Left forelimb (tissue), 1 donor: ENCODE measurements around the gene TRUB2.
"Not testable (repeated sequence)": the region's sequence is repeated elsewhere in the genome, so short reads cannot be mapped to it uniquely, and the experiment has no call there.

Experiments used
- DNase-seq: peaks from one replicate; pipeline ENCODE4 v3.0.0-alpha.2; 2018; ENCODE audit warnings: low spot score

Gene TRUB2

DNA sequence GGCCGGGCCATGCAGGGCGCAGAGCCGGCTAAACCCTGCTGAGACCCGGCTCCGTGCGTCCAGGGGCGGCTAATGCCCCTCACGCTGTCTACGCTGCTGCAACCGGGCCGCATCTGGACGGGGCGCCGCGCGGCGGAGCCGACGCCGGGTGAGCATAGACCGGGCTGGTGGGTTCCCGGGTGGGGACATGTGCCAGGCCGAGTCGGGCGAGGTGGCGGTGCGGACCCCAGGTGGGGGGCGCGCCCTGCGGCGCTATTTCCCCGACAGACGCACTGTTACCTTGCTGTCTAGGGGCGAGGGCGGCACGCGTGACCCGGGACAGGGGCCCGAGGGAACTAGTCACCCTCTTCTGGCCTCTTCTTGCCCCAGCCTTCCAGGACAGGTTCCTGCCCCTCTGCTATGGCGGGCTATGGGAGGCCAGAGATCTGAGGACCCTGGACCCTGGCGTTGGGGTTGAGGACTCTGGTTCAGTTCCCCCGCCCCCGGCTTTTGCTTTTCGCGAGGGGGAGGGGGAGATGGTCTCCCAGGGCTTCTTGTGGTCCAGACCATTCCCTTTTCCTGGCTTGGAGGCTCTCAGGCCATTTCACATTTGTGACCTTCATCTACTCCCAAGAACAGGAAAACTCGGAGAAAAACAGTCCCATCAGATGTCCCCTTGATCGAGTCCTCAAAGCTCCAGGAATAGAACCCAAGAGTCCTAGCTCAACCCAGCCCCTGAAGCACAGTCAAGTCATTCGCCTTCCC, 18.6 kb upstream of the TRUB2 start:
- DNase-seq, result no peak

DNA sequence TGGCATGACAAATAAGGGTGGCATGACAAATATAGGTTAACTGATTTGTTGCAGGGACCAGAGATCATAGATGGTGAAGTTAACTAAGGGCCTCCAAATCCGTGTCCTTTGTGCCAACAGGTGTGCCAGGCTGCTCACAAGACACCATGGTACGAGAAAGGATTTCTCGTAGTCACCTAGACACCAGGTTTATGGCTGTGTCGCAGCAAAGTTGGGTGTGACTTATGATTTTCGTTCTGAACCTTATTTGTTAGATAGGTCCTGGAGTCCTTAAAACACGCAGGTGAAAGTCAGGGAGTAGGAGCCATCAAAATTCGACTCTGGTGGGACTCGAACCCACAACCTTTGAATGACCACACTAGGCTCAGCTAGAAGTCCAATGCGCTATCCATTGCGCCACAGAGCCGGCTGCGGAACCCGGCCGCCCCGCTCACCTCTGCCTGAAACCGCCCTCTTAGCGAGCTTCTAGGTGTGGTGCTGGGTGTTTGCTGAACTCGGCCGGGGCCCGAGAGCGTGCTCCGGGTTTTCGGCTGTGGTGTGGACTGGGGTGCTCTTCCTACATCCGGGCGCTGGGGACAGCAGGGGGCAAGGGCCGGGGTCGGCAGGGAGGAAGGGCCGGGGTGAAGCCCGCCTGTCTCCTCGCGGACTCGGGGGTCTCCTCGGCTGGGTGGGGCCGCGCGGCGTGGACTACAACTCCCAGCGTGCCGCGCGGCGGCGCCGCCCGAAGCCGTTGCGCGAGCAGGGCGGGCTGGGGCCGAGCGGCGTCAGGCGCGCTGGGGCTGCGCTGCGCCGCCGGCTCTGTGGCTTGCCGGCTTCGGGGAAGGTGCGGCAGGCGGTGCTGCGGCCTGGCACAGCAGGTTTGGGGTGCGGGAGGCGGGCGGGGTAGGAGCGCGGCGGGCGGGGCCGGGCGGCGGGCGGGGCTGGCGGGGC, 17.8 kb upstream of the TRUB2 start, which contains the start of gene SLC27A4:
TSS of gene SLC27A4 (plus strand) at position 767 of the 930 bp plus-strand sequence. CDS start 2,606 bp downstream, outside the sequence.
- peak; percentile 83 for DNase-seq

DNA sequence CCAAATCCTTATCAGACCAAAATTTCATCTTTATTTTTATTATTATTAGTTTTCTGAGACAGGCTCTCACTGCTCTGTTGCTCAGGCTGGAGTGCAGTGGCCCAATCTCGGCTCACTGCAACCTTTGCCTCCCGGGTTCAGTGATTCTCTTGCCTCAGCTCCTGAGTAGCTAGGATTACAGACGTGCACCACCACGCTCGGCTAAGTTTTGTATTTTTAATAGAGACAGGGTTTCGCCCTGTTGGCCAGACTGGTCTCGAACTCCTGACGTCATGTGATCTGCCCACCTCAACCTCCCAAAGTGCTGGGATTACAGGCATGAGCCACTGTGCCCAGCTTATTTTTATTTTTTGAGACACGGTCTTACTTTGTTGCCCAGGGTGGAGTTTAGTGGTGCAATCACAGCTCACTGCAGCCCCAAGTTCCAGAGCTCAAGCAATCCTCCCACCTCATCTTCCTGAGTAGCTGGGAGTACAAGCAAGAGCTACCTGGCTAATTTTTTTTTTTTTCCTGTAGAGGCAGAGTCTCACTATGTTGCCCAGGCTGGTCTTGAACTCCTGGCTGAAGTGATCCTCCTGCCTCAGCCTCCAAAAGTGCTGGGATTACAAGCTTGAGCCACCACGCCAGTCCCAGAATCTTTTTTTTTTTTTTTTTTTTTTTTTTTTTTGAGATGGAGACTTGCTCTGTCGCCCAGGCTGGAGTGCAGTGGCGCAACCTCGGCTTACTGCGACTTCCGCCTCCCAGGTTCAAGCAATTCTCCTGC, 16.8 kb upstream of the TRUB2 start:
- not testable (repeated sequence) for DNase-seq

DNA sequence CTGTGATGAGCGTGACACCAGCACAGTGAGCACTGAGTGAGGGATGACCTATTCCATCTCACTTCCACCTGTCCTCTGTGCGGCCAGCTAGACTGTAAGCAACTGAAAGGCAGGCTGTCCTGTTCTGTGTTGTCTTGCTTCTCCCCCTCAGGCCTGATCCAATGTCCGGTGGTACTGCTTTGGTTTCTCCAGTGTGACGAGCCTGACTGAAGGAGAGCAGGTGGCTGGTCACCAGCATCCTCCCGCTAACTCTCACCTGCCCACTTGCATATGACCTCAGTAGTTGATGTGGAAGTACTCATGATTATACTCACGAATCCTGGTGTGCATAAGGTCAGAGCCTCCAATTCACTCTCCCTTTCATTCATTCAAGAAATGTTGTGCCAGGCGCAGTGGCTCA, 15.7 kb upstream of the TRUB2 start:
- DNase-seq, result no peak

DNA sequence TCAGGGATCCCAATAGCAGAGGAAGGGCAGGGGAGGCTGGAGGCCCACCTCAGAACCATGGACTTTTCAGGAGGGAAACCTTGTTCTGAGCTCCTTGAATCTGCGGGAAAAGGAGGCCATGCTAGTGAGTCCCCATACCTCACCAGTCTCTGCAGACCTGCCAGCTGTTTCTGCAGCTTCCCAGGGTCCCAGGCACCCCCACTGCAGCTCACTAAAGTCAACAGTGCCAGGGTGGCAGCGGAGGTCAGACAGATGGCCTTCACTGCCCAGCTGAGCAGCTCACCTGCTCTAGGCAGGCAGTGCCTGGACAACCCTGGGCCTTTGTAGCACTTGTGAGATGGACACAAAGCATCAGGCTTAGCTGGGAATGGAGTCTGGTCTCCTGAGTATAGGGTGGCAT, 13.7 kb upstream of the TRUB2 start:
- no peak for DNase-seq

DNA sequence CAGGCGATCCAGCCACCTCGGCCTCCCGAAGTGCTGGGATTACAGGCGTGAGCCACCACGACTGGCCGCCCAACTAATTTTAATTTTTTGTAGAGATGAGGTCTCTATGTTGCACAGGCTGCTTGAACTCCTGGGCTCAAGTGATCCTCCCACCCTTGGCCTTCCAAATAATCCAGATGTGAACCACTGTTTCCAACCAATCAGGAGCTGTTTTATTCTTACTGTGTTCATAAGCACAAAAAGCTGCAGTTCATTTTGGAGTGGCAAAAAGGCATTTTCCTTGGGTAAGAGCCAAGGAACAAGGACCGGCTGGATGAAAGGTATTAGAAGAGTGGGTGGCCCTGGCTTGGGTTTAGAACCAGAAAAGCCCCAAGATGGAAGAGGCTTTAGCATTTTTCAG, 12.9 kb upstream of the TRUB2 start:
- no peak for DNase-seq

DNA sequence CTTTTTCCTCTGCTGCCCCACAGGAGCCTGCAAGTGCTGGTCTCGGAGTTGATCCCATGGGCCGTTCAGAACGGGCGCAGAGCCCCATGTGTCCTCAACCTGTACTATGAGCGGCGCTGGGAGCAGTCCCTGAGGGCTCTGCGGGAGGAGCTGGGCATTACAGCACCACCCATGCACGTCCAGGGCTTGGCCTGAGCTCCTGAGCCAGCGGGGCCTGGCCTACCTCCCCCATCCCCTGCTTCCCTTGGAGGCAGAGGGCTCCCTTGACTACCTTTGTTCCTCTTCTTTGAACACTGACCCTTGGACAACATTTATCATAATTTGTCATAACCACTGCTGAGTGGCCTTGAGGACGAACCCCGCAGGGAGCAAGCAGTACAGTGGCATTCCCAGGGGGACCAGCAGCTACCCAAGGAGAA, 11.2 kb upstream of the TRUB2 start:
- DNase-seq, result no peak

DNA sequence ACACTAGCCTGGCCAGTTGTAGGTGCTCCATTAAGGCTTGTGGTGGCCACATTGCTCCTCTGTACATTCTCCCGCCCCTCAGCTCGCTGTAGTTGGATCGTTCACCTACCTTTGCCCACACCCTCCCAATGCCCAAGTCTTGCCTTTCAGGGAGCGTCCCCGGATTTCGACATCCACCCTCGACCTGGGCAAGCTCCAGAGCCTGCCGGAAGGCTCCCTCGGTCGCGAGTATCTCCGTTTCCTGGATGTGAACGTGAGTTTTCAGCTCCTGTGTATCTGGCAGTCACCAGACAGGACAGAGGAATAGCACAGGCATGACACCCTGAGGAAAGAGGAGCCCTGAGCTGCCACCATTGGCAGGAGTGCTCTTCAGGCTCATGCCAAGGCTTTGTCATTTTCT, 3.4 kb upstream of the TRUB2 start:
- DNase-seq, result no peak

DNA sequence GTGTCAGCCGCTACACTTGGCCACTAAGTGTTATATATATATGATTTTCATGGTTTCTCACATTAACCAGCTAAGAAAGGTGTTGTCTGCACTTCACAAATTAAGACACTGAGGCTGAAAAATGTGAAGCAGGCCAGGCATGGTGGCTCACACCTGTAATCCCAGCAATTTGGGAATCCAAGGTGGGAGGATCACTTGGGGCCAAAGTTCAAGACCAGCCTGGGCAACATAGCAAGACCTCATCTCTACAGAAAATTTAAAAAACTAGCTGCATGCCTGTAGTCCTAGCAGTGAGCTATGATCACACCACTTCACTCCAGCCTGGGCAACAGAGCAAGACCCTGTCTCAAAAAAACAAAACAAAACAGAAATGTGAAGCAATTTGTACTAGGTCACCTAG, 2.2 kb upstream of the TRUB2 start:
- DNase-seq, result no peak

DNA sequence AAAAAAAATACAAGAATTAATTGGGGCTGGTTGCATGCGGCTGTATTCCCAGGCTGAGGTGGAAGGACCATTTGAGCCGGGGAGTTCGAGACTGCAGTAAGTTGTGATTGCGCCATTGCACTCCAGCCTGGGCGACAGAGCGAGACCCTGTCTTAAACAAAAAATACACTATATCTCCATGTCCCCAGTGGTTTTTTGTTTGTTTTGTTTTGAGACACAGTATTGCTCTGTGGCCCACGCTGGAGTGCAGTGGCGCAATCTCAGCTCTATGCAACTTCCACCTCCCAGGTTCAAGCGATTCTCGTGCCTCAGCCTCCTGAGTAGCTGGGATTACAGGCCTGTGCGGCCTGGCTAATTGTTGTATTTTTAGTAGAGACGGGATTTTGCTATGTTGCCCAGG, 1.5 kb upstream of the TRUB2 start:
- DNase-seq, result no peak

DNA sequence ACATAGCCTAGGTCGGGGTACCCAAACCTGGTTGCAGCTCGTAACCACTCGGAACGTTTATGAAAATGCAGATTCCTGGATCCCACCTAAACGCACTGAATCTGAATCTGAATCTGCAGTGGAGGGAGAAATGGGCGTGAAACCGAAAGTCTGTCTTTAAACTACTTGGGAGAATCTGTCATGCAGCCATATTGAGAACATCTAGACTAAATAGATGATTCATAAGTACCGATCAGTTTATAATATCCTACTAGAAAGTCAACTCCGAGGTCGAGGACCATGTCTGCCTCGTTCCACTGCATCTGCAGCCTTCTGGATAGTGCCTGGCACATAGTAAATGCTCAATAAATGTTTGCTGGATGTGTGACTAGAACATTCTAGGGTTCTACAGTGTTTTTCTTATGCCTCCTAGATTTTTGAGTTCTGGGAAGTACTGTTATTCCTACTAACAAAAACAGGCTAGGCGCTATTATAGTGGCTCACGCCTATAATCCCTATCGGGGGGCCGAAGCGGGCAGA, 1.0 kb upstream of the TRUB2 start:
- DNase-seq, result no peak

DNA sequence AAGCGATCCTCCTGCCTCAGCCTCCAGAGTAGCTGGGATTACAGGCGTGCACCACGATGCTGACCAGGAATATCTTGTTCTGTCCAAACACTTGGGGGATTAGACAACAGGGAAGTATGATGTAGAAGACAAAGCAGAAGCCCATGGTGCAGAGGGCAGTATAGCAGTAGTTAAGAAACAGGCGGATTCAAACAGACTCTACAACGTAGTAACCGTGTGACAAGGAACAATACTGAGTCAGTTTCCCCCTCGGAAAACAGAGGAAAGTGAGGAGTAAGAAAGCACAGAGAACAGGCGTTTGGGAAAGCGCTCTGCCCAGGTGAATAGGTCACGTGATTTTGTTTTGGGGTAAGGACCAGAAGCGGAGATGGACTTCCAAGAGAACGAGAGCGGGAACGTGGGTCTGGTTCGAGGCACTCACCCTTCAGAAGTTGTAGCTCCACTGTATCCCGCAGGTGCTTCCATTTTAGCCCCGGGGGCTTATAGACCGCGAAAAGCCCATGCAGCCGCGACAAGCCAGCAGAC, 306 bp downstream of the TRUB2 start:
- DNase-seq, result no peak

DNA sequence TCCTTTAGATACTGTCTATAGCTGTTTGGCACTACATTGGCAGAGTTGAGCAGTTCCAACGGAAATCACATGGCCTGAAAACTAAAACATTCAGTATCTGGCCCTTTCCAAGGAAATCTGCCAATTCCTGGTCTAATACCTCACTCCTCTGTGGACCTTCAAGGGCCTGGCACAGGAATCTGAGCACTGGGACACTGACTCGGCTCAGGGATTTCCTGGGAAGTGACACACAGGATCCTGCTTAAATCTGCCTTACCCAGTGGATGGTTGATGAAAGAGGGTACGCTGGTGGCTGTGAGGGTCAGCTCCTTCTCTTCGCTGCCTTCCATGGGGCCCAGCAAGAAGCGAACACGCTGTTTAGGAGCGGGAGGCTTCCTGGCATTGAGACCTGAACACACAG, 904 bp downstream of the TRUB2 start:
- no peak for DNase-seq

DNA sequence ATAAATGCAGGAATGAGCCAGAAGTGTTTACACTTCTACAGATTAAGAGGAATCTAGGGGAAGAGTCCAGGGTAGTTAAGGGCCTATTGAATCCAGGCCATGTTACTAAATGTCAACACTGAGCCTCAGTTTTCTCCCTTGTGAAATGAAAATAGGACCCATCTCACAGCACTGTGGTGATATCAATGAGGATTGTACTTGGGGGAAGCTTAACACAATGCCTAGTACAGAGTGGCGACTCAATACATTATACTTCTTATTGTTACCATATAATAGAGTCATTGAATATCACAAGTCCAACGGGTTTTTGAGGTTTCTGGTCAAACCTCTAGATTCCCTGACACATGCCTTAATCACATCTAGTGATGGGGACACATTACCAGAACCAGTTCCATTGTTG, 4.6 kb downstream of the TRUB2 start:
- DNase-seq, result no peak

DNA sequence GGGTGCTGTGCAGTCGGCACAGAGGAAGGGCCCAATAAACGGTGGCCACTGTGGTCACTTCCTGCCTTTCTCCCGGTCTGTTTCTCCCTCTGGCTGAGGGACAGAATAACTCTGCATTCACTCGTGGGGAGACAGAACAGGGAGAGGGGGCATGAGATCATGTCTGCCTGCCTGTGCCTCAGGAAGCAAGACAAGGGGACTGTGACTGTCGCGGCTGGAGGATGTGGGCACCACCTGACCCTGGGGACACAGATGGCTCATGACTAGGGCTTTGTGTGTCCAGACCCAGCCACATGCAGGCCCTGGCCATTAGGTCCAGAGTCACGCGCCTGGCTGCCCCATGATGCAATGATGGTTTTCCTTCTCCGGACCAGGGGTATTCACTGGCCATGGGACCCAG, 5.8 kb downstream of the TRUB2 start:
- DNase-seq, result no peak

DNA sequence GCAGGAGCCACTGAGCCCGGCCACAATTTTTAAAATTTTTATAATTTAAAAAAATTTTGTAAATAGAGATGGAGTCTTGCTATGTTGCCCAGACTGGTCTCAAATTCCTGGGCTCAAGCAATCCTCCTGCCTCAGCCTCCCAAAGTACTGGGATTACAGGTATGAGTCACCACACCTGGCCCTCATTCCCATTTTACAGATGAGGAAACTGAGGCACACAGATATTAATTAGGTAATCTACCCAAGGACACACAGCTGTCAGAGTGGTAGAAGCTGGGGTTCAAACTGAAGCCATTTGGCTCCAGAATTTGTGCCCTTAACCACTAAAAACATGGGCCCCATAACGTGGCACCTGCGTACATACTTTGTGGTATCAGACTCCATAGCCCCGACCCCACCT, 7.5 kb downstream of the TRUB2 start:
- no peak for DNase-seq

DNA sequence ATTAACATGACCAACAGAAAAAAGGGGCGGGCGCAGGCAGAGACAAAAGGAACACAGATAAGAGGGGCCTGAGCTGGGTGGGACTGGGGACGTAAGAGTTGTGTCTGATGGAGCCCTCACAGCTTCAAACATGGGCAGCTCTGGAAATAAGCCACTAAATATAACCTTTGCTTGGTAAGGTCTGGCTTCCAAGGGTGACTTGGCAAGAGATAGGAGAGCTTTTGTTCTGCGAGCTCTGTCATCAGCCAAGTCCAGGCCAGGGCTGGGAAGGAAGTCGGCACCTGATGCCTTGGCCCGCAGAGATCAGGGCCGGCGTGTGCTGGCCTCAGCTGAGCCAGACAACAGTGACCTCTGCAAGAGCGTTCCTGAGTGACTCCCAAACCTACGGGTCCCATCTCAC, 11.8 kb downstream of the TRUB2 start:
- DNase-seq, result no peak

DNA sequence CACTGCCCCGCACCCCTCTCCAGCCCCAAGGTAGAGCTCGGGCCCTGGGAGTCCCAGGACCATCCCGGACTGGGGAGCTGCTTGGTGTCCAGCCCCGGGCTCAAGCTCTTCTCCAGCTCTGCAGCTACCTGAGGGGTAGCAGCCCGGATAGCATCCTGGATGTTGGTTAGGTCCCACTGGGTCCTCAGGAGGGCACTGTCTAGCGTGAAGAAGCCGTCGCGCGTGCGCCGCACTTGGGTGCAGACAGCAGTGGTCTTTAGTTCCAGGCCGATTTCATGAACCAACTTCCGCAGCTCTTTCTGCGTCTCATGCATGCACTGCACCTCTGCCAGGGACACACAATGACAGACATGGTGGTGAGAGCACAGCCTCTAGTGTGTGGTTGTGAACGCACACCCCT, 12.7 kb downstream of the TRUB2 start:
- DNase-seq, result no peak

DNA sequence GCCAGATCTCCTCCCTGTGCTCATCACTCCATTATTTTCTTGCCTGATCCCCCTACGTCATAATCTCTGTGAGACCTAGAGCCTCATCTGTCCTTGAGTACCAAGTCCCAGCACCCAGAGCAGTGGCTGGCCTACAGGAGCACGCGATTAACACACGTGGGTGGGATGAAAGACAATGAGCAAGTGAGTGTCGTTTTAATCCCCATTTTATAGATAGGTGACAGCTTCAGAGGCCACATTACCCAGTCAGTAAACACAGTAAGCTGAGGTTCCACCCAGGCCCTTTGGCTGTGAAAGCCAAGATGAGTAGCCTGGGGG, 17.3 kb downstream of the TRUB2 start:
- DNase-seq, result no peak

DNA sequence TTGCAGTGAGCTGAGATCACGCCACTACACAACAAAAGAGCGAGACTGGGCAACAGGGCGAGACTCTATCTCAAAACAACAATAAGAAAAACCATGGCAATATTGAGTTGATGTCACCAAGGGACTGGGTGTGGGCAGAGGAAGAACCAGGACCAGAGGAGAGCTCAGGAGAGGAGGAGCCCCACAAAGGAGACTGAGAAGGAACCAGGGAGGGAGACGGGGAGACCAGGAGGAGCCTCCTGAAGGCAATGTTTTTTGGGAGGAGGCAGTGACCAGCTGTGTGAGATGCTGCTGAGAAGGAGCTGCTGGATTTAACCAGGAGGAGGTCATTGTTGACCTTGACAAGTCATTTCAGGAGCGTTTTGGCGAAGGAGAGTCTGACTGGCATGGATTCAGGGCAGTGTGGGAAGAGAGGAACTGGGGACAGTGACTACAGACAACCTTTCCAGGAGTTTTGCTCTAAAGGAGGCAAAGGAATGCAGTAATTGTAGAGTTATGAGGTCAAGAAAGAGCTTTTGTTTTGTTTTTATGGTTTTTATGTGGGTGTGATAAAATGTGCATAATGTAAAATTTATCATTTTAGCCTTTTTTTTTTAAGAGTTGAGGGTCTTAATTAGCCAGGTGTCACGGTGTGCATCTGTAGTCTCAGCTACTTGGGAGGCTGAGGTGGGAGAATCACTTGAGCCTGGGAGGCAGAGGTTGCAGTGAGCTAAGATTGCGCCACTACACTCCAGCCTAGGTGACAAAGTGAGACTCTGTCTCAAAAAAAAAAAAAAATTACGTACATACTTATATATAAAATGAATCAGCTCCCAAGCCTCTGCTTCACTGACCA, 17.9 kb downstream of the TRUB2 start:
- no peak for DNase-seq
